NCI-H128 (cell line): ENCODE results near the gene HBP1.
A peak's percentile ranks its signal among the peaks of the same experiment; 100 is the strongest.
"Not testable (repeated sequence)": the region's sequence is repeated elsewhere in the genome, so short reads cannot be mapped to it uniquely, and the experiment has no call there.

Experiments used
- DNase-seq: peaks from one replicate; lab custom pipeline; 2025; ENCODE audit not compliant: unreplicated experiment; lab: John Stamatoyannopoulos, UW

HBP1 gene

DNA sequence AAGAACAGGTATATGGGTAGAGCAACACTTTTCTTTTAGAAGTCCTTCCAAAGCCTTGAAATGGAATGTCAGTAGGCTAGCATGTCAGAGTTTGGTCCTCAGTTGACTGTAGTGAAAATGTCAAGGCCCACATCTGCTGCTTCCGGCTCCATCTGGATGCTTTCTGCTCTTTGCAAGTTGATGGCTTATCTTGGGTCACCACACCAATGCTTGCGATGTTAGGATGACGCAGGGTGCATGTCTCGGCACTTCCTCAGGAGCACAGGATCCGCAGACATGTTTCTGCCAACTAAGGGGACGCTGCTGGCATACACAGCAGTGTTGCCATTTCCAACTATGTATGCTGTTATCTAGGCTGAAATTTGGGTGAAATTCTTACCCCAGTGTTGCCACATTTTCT lies 14.0 kb upstream of the HBP1 start:
- no peak for DNase-seq

DNA sequence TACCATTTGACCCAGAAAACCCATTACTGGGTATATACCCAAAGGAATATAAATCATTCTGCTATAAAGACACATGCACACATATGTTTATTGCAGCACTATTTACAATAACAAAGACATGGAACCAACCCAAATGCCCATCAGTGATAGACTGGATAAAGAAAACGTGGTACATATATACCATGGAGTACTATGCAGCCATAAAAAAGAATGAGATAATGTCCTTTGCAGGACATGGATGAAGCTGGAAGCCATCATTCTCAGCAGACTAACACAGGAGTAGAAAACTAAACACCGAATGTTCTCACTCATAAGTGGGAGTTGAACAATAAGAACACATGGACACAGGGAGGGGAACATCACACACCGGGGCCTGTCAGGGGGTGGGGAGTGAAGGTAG lies 13.1 kb upstream of the HBP1 start:
- not testable (repeated sequence) for DNase-seq

DNA sequence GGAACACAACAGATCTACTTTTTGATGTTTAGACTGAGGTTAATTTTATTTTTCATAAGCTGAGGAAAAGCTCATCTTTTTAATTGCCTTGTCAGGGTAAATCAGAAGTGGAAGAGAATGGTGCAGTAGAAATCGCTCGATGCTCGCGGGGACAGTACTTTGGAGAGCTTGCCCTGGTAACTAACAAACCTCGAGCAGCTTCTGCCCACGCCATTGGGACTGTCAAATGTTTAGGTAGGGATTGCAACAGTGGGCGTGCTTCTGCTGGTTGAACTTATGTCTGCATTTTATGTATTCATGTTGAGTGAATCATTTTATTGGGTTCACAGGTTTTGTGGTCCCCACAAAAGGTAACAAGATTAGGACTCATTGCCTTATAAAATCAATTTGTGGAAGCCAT lies 11.7 kb upstream of the HBP1 start:
- no peak for DNase-seq

DNA sequence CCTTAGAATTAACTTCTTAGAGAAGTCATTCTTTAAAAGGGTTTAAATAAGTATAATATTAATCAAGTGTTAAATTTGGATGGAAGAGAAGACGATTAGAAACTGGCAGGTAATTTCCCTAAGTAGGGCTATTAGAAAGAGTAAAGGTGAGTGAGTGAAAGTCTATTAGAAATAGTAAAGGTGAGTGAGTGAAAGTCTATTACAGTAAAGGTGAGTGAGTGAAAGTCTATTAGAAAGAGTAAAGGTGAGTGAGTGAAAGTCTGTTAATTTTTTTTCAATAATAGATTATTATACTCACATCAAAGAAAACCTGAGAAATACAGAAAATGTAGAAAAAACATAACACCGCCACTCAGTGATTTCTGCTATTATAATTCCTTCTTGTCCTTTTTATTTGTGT lies 10.8 kb upstream of the HBP1 start:
- DNase-seq = no peak

DNA sequence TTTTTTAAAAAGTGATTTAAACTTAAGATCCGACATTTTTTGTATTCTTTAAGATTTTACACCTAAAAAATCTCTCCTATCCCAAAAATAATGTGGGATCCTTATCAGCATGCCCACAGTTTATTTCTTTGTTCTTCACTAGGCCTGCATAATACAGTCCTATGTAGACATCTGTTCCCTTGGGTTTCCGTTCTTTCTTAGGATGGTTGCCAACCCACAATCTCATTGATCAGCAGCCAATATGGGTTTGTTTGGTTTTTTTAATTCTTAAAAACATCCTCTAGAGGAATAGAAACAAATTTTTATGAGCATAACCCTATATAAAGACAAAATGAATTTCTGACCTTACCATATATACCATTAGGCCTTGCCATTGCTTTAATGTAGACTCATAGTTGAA lies 8.4 kb upstream of the HBP1 start:
- DNase-seq = no peak

DNA sequence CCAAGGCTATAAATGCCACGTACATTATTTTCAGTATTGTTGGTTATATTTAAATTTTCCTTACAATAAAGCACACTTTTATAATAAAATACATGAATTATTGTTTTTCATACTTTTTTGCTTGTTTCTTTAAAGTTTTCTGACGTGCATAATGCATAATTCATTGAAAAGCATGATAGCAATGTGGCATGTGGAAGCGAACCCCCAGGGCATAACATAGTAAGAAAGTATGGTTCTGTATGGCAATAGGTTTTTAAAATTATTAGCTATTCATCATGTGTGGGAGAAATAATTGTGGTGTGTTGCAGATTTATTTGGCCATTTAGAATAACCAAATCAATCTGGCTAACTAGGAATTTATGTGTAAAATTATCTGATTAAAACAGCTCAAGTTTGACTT lies 7.4 kb upstream of the HBP1 start:
- no peak for DNase-seq

DNA sequence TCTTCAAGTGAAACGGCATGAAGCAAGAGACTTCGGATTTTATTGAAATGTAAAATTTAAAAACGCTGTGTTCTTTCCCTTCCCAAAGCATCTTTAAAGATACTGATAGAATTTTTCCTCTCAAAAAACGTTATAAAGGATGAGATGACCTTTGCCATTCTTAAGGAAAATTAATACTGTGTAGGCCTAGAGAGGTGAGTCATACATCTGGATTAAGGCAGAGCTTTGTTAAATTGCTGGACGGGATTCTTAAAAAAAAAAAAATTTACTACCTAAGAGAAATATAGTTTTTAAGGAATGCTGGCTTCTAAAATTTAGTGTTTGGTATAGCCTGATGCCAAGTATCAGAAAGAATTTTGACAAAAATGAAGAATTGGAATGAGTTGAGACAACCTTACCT lies 6.3 kb upstream of the HBP1 start:
- no peak for DNase-seq

DNA sequence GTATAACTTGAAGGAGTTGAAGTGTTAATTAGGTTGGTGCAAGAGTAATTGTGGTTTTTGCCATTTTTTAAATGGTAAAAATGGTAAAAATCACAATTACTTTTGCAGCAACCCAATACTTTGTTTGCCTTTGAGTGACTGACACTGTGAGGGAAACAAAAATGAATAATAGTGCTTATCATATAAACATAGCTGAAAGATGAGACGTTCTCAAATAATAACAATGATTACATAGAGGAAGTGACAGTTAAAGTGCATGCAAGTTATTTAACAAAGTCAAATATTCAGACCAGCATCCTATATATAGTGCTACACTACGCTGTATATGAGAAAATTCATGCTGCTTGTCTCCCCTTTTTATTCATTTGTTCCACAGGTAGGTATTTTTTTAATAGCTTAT lies 4.7 kb upstream of the HBP1 start:
- no peak for DNase-seq

DNA sequence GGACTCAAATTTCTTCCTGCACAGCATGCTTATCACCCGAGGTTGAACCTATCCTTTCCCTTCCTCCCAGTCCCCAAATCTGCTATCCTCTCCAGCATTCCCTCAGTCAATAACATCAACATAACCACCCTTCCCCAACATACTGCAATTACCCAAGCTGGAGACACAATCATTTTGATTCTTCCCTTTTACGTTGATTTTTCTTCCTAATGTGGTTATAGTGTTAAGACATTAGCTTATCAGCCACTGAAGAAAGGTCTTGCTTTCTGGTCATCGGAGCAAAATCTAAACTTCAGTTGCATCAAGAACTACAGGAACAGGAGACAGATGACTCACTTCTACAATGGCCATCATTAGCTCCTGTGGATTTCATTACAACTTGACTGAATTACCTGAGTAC lies 3.5 kb upstream of the HBP1 start:
- DNase-seq = no peak

DNA sequence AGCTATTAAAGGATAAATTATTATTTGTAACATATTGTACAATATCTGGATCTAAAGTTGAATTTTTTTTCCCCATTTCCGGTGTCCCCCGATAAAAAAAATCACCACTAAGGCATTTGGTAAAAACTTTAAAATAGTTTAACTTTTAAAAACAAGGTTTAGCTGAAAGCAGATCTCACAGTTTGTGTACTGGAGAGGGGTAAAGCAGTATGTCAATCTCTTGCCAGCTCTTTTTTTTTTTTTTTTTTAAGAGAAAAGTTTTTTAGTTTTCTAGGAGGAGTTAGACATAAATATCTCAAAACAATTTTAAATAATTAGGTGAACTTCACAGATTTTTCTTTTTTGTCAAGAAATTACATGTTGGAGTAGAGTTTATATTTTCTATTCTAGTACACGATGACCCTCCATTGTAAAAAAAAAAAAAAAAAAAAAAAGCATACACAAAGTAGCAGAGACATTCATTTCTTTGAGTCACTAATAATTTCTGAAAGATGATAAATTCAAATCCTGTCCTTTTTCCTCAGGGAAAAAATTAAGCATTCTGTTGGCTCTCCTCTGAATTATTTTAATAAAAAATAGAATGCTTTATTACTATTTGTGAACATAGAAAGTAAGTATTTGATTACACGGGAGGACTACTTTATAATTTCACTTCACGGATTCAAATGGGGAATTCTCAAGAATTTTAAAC lies 1.9 kb upstream of the HBP1 start:
- DNase-seq = no peak

DNA sequence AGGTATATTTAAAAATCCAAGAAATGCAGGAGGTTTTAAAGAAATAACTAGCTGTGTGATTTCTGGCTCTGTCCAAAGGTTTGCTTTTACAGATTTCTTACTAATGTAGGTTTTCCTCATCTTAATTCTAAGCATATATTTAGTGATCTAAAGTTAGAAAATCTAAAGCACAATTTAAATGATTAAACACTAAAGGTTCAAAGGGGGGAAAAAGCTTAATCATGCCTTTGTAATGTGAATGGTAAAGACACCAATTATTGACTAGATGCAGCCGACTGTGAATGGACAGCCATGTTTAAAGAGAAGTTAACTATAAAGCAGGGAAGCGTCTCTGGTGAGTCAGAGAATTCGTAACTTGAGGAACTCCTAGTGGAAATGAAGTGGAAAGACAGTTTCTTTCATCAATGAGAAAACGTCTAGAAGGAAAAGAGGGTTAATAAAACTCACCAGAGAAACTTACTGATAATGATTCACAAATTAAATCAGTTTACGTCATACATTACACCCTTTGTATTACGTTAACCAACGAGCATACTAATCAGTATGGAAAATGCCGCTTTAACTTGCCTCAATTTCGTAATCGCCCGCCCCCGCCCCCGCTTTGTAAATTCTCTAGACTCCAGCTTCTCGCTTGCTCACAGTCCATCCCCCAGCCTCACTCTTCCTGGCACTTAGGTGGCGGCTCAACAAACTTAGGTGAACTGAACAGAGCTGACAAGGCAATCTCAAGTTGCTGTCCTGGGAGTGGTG lies 1.1 kb upstream of the HBP1 start:
- DNase-seq = peak; percentile 20

DNA sequence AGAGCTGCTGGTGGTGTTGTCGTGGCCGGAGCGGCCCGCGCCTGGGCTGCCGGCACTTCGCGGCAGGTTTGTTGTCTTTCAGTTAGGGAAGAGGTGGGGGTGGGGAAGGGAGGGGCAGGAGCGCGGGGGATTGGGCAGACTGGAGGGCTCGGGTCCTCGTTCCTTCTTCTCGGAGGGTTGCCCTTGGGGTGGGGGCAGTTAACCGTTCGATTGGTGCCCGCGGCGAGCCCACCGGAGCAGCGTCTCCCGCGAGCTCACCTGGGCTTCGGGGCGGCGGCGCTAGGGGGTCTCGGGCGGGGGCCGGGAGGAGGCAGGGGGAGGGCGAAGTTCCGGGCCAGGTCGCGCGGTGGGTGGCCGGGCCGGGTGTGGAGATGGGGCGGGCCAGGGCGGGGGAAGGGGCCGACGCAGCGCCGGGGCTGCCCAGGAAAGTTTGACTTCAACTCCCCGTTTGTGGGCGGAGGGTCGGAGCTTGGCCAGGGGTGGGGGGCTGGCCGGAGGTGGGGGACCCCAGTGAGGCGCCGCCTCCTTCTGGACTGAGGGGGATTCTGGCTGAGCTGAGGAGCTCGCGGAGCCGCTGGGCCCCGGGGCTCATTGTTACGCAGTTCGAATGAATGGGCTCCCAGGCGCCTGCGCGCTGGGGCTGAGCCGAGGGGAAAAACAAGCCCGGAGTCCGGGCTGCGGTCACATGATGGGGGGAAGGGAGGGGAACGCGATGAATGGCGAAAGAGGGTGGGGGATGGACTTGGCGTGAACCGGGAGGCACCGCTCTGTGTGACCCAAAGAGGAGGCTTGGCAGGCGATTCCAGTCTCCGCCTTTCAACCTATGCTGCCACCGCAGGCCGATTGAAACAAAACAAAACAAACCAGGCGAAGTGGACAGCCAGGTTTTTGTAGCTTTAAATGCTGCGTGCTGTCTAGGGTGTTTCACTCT lies 582 bp downstream of the HBP1 start:
- peak; percentile 78 for DNase-seq

DNA sequence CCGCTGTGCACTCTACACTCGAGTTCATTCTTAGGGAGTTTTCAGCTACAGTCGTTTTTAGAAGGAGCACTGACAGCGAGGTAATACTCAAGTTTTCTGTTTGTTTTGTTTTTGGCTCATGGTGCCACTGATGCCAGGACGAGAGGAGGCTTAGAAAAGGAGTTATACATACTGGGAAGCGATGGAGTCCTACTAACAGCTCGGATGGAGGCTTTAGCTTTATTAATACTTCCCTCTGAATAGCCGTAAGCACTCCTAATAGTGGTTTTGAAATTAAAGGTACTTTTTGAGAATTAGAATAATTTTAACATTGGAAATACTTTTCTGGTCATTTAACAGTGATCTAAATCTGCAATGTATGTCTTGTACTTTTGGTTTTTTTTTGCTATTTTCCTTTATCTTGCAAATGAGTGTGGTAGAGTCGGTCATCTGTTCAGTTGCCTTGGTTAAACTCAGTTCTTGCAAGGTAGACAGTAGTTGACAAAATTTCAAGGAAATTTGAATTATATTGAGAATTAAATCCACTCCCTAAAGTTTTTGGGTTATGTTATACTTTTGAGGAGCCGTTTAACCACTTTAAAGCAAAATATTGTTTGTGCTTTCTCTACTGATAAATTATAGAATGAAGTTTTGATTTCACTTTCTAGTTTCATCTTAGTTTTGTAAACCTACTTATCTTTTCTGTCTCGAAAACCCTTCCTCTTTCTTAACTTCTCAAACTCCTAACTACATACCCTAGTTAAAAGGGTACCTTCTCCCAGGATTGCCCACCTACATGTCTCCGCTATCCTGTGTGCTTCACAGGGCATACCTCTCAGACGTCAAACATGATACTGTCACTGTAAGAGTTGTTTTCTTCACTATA lies 1.5 kb downstream of the HBP1 start:
- no peak for DNase-seq

DNA sequence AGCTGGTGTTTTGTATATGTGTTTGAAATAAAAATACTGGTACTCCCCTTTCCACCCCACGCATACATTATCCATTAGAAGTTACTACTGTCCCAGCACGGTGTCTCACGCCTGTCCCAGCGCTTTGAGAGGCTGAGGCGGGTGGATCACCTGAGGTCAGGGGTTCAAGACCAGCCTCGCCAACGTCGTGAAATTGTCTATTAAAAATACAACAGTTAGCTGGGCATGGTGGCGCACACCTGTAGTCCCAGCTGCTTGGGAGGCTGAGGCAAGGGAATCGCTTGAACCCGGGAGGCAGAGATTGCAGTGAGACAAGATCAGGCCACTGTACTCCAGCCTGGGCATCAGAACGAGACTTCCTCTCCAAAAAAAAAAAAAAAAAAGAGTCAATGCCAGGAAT lies 2.7 kb downstream of the HBP1 start:
- DNase-seq = no peak

DNA sequence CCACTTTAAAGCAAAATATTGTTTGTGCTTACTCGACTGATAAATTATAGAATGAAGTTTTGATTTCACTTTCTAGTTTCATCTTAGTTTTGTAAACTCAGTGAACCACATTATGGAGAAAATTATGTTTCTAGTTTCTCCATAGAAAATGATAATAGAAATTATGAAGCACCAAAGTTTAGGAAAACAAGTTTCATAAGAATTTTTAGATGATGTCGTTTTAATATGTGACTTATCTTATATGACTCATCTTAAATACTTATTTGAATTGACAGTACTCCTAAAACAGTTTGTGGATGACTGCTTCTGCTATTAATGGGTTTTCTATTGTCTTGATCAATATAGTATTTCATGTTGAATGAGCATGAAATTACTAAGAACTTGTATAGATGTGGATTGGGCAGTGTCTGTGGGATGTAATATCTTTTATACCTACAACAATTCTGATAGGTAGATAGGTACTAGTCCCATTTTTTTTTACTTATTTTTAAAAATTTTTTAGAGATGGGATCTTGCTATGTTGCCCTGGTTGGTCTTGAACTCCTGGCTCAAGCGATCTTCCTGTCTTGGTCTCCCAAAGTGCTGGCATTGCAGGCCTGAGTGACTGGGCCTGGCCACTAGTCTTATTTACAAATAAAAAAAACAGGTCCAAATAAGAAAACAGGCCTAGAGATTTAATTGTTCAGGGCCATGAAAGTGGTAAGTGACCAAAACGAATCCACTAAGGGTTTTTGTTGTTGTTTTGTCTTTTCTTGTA lies 3.7 kb downstream of the HBP1 start:
- DNase-seq = no peak

DNA sequence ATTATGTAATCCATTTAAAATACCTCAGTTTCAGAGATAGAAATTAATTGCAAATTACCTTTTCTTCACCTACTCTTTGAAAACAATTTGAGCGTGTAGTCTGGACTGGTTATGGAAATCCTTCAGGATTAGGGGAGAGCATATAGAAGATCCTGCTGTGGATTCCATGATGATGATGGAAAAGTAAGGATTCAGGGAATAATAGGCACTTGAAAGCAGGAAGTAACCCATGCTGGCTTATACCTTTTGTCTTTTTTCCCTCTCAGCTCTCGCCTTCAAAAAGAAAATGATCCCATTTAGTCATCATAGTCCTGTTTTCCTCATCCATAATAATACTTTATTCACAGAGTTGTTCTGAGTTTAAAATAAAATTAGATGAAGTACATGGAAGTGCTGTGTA lies 4.4 kb downstream of the HBP1 start:
- DNase-seq = no peak

DNA sequence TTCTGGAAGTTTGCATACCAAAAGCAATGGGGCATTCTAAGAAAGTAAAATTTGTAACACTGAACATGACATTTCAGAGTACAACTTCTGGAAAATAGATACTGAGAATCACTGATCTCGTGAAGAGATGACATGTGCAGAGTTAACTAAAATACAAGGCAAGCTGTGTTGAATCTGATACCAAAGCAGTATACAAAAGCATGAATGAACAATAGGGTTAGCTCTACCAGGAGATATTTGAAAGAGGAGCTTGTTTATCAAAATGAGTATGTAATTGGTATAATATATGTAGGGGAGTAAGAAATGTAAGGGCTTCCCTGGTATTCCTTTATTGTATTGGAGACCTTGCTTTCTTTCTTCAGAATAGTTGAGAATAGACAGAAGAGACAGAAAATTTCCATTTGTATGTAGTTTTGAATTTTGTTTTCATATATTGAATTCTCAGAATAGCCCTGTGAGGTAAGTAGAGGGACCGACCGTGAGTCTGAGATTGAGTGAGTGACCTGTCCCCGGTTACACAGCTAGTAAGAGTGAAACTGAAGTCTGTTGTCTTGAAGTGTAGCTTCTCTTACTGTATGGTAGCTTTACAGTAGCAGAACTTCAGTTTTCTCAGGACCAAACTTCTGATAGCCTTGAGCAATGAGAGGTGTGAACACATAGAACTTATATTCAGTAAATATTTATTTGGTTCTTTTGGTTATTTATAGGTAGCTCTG lies 5.0 kb downstream of the HBP1 start:
- no peak for DNase-seq

DNA sequence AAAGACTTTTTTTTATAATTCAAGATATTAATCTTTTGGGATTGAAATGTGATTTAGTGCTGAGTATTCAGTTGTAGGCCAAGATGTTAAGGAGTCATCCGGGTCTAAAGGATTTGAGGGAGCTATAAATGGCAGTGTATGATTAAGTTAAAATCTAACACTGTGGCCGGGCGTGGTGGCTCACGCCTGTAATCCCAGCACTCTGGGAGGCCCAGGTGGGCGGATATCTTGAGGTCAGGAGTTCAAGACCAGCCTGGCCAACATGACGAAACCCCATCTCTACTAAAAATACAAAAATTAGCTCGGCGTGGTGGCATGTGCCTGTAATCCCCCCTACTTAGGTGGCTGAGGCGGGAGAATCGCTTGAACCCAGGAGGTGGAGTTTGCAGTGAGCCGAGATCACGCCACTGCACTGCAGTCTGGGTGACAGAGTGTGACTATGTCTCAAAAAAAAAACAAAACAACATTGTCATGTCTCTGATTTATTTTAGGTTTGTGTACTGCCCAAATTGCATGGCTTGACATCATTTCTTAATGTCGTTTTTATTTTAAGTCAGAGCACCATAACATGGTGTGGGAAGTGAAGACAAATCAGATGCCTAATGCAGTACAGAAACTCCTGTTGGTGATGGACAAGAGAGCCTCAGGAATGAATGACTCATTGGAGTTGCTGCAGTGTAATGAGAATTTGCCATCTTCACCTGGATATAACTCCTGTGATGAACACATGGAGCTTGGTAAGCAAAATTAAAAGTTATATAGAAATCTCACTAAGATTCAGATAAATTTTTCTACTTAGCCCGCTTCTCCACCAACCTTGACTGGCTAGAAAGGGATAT lies 10.7 kb downstream of the HBP1 start:
- no peak for DNase-seq

DNA sequence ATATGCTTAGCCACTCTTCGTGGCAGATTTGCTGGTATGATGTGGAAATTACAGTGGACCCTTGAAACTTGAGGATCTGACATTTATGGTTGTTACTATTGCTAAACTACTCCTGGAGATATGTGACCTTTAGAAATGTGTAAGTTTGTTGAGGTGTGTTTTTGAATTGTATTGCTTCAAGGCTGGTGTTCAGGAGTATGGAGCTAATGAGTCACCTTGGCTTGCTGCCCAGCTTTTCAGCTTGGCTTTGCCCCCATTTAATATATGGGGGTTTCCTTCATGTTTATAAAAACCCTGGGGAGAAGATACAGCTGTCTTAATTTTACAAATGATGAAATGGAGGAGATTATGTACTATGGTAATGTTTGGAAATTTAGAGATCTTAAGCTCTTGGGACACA lies 11.6 kb downstream of the HBP1 start:
- DNase-seq = no peak
